ENCODE results near the gene RPS6KA2.

DNA sequence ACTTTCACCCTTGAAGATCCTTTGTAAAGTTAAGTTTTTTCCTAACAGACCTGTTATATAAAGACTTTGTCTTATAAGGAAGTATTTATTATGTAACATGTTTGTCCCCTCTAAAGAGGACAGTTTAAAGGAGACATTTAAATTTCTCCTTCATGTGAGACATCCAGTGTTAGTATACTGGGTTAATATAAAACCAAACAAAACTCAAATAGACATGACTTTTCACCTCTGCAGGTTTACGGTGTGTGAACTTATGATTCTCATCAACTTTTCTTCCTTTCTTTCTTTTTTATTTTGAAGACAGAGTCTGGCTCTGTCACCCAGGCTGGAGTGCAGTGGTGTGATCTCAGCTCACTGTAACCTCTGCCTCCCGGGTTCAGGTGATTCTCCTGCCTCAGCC lies 226.9 kb downstream of the RPS6KA2 start:
- TF ChIP-seq, protein P1, sequence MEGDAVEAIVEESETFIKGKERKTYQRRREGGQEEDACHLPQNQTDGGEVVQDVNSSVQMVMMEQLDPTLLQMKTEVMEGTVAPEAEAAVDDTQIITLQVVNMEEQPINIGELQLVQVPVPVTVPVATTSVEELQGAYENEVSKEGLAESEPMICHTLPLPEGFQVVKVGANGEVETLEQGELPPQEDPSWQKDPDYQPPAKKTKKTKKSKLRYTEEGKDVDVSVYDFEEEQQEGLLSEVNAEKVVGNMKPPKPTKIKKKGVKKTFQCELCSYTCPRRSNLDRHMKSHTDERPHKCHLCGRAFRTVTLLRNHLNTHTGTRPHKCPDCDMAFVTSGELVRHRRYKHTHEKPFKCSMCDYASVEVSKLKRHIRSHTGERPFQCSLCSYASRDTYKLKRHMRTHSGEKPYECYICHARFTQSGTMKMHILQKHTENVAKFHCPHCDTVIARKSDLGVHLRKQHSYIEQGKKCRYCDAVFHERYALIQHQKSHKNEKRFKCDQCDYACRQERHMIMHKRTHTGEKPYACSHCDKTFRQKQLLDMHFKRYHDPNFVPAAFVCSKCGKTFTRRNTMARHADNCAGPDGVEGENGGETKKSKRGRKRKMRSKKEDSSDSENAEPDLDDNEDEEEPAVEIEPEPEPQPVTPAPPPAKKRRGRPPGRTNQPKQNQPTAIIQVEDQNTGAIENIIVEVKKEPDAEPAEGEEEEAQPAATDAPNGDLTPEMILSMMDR (IDR thresholded peaks at IDR 0.05; ENCODE audit: extremely low read depth in 1 of 2, insufficient read depth in 1 of 2, low read depth in 1 of 2, low read length in 2 of 2): no peak
- TF ChIP-seq EZH2 (IDR thresholded peaks at IDR 0.05; ENCODE audit: borderline replicate concordance, low read depth, low read length, severe bottlenecking): no peak
- TF ChIP-seq POLR2AphosphoS5 (IDR thresholded peaks at IDR 0.05; ENCODE audit: insufficient read depth, low read depth, low read length): no peak
- TF ChIP-seq POLR2A (IDR thresholded peaks at IDR 0.05; ENCODE audit: low read depth, low read length): no peak
- TF ChIP-seq, protein P2, sequence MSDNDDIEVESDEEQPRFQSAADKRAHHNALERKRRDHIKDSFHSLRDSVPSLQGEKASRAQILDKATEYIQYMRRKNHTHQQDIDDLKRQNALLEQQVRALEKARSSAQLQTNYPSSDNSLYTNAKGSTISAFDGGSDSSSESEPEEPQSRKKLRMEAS (IDR thresholded peaks at IDR 0.05; ENCODE audit: insufficient read depth, insufficient read length): no peak
- no peak for TF ChIP-seq MYC (IDR thresholded peaks at IDR 0.05; ENCODE audit: low read depth, low read length)
- TF ChIP-seq JUN (IDR thresholded peaks at IDR 0.05; ENCODE audit: borderline replicate concordance, insufficient read depth, insufficient read length, low read depth): no peak
- TF ChIP-seq FOS (IDR thresholded peaks at IDR 0.05; ENCODE audit: borderline replicate concordance, insufficient read depth, low read length): no peak

Data from endothelial cell of umbilical vein (primary cell).